Activated T-helper 17 cell treated with anti-CD3 and anti-CD28 coated beads, Interleukin-2, amount 50 U/mL, for 72 hours (primary cell): ENCODE measurements around the gene CEP43. TPM values are rescaled to one million over a fixed set of nuclear protein-coding genes. Genes with fewer than 3 reads are reported as not detected.

Source experiments
- ATAC-seq: fragments of 150-1000 bp; cut with Tn5 transposase; replicated peaks from 2 replicates; pipeline ENCODE4 v1.10.0; 2021; ENCODE audit warnings: mild to moderate bottlenecking, moderate library complexity
- H3K27ac Mint-ChIP-seq: one replicate; pipeline ENCODE4 v1.8.0; 2022; ENCODE audit warnings: mixed read lengths
- H3K27me3 Mint-ChIP-seq: one replicate; pipeline ENCODE4 v1.8.0; 2022; ENCODE audit warnings: mixed read lengths
- H3K36me3 Mint-ChIP-seq: one replicate; pipeline ENCODE4 v1.8.0; 2022; ENCODE audit warnings: low read depth, mild to moderate bottlenecking, mixed read lengths
- H3K4me1 Mint-ChIP-seq: one replicate; pipeline ENCODE4 v1.8.0; 2022; ENCODE audit warnings: mixed read lengths
- H3K4me3 Mint-ChIP-seq: one replicate; pipeline ENCODE4 v1.8.0; 2022; ENCODE audit warnings: mild to moderate bottlenecking, mixed read lengths
- H3K9me3 Mint-ChIP-seq: one replicate; pipeline ENCODE4 v1.8.0; 2022; ENCODE audit warnings: mixed read lengths
- total RNA-seq, 2 donors: library from RNA; stranded (reverse); gene quantifications; one replicate each; pipeline ENCODE4 v1.2.3, GENCODE V29; 2022

Gene CEP43
- total RNA-seq, 2 donors from 2014 or later: 24.7 to 29.0 TPM

DNA sequence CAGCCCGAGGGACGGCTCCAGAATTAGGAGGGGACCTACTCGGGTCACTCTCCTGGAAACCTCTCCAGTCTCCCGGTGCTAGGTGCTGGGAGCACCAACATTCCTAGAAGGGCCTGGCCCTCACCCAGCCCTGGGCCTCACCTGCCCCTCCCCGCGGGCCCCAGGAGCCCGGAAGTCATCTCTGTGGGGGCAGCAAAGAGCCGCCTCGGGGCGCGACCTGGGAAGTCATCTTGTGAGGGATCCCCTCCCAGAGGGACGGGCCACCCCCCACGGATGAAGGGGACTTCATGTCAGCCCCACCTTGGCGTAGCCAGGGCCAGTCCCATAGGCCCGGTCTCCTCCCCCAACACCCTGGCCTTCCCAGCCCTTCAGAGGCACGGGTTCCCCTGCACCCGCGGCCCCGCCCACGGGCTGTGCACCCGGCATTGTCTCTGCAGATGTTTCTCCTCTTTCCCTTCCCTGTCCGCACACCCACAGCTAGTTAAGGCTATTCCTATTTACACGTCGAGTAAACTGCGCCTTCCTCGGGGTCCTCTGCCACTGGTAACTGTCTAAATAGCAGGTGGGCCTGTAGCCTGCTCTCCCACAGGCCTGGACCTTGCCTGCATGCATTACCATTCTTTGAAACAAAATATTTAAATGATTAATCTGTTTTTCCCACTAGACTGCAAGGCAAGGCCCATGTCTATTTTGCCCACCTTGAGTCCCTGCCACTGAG lies 42.0 kb upstream of the CEP43 start:
- Mint-ChIP-seq H3K36me3 (peaks cover 45% of the 10 kb centered on the region), H3K9me3 (no peaks in the 10 kb centered on the region), H3K27me3 (no peaks in the 10 kb centered on the region), H3K4me3 (peak overlapping the region; percentile 99), H3K4me1 (peaks cover 42% of the 10 kb centered on the region), H3K27ac (peak overlapping the region; percentile 96)
- ATAC-seq: peak; percentile 8

DNA sequence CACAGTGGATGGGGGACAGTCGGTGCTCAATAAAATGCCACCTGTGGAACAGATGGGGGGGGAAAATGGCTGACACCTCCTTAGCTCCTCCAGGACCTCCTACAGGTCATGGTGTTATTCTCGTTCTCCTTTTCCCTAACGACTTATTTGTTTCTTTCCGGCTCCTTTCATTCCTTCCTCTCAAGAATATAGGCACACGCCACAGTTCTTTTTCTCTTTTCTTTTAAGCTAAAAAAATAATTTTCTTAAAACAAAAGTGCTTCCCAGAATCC lies 41.5 kb upstream of the CEP43 start:
- H3K9me3 Mint-ChIP-seq: no peaks in the 10 kb centered on the region
- peaks cover 37% of the 10 kb centered on the region for H3K4me1 Mint-ChIP-seq
- peaks cover 40% of the 10 kb centered on the region for H3K36me3 Mint-ChIP-seq
- H3K27me3 Mint-ChIP-seq: no peaks in the 10 kb centered on the region
- H3K4me3 Mint-ChIP-seq: peak overlapping the region; percentile 99
- peak overlapping the region; percentile 96 for H3K27ac Mint-ChIP-seq
- ATAC-seq: no peak

DNA sequence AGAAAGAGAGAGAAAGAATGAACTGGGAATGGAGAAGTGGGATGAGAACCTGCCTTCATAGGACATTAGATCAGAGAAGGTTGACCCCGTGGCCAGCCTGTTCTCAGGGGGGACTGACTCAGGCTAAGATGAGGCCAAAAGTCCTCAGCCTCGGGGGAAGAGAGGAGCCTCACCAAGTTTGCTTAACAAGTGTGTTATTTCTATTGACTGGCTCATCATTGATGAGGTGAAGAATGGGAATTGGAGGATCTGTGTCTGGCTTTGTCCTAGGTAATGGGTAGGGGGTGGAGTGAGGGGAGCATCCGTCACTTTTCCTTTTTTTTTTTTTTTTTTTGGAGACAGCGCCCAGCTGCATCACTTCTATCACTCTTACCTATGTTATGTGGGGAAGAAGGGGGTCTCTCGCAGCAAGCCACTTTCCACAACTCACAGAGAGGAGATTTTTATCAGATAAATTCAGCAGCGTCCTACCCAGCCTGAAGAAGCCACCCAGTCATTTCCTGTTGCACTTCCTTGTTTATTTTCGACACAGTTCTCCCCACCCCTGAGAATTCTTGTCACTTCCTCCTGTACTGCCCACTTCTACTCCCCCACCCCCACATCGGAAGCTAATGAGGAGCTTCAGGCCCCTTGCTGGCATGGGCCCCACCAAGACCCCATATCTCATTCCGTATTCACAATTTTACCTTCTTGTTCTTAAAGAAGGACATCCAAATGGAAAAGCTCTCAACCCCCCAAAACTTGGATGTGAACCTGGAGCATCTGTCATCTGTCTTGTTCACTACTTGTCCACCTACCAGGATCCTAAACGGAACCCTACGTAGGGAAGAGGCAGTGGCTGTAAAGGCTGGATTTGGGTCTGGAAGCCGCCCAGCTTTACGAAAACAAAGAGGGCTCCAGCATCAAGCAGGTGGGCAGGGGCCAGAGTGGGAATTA lies 40.0 kb upstream of the CEP43 start:
- Mint-ChIP-seq H3K9me3 (peaks cover 4% of the 10 kb centered on the region), H3K4me1 (peaks cover 32% of the 10 kb centered on the region), H3K36me3 (peaks cover 25% of the 10 kb centered on the region), H3K4me3 (peak overlapping the region; percentile 99), H3K27me3 (no peaks in the 10 kb centered on the region), H3K27ac (peak overlapping the region; percentile 96)
- ATAC-seq: peak; percentile 8

DNA sequence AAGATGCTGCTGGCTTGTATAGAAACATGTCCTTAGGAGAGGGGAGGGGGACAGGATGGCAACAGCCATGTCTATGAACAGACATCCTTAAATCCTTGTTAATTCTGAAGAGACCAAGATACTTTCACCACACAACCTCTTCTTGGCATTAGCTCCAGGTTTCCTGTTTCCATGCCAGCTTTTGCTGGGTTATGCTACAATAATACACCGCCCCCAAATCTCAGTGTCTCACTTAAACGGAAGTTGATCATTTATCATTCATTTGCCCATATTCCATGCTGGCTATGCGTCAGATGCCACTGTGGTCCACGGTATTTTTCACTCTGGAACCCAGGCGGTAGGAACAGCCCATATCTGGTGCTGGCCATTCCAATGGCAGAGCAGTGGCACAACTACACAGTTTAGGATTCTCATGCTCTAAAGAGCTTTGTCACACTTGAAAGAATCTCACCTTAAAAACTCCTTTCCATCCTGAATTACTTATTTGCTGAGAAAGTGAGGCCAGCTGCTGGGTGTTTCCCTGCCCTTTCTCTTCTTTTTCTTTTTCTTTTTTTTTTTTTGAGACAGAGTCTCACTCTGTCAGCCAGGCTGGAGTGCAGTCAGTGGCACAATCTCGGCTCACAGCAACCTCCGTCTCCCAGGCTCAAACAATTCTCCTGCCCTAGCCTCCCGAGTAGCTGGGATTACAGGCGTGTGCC lies 39.1 kb upstream of the CEP43 start:
- ATAC-seq: no peak
- peaks cover 30% of the 10 kb centered on the region for H3K4me1 Mint-ChIP-seq
- peak overlapping the region; percentile 99 for H3K4me3 Mint-ChIP-seq
- H3K36me3 Mint-ChIP-seq: peaks cover 17% of the 10 kb centered on the region
- peaks cover 4% of the 10 kb centered on the region for H3K9me3 Mint-ChIP-seq
- no peaks in the 10 kb centered on the region for H3K27me3 Mint-ChIP-seq
- peak overlapping the region; percentile 96 for H3K27ac Mint-ChIP-seq

DNA sequence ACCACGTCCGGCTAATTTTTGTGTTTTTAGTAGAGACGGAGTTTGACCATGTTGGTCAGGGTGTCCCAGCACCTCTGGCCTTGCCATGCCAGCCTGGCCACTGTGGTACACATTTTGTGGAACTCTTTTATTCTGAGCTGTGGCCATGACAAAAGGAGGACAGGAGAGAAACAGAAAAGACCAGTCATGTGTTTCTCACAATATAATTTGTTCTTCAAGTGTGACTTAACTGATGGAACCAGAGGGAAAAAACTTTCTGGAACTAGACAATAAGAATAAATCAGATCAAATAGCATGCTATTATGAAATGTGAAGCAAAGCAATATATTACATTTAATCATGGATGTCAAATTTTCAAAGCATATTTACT lies 38.6 kb upstream of the CEP43 start:
- Mint-ChIP-seq H3K4me3 (peak overlapping the region; percentile 99), H3K27ac (peak overlapping the region; percentile 96), H3K36me3 (peaks cover 11% of the 10 kb centered on the region), H3K9me3 (peaks cover 4% of the 10 kb centered on the region), H3K4me1 (peaks cover 30% of the 10 kb centered on the region), H3K27me3 (no peaks in the 10 kb centered on the region)
- no peak for ATAC-seq

DNA sequence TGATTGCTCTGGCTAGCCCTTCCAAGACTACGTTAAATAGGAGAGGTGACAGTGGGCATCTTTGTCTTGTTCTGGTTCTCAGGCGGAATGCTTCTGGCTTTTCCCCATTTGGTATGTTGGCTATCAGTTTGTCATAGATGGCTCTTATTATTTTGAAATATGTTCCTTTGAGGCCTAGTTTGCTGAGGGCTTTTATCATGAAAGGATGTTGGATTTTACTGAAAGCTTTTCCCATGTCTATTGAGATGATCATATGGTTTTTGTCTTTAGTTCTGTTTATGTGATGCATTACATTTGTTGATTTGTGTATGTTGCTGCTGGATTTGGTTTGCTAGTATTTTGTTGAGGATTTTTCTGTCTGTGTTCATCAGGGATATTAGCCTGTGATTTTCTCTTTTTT lies 32.9 kb upstream of the CEP43 start:
- no peak overlapping the region for H3K27ac Mint-ChIP-seq
- peaks cover 20% of the 10 kb centered on the region for H3K9me3 Mint-ChIP-seq
- ATAC-seq: no peak
- H3K27me3 Mint-ChIP-seq: no peaks in the 10 kb centered on the region
- peaks cover 16% of the 10 kb centered on the region for H3K4me1 Mint-ChIP-seq
- H3K4me3 Mint-ChIP-seq: no peak overlapping the region
- H3K36me3 Mint-ChIP-seq: no peaks in the 10 kb centered on the region

DNA sequence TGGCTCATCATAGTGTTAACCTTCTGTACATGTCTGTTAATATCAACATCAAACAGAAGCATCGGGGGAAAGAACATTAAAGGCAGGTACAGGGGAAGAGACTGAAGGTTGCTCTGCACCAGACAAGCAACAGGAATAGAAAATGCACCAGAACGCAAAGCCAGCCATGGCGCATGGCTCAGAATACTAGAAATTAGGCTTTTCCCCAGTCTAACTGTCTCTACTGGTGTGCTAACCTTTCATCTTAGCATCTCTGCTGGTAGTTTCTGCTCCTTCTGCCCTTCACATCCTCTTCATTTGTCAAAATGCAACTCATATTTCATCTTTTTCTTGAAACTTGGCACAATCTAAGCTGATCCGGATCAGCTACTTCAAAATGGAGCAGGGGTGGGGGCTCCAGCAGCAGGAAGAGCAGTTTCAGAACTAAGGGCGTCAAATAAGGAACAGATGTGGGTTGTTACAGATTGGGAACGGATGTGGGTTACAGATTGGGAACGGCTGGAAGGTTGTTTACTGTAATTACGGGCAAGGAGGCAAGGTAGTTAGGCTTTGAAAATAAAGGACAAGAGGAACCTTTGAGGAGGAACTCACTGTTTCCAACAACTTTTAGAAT lies 29.7 kb upstream of the CEP43 start:
- Mint-ChIP-seq H3K4me1 (peaks cover 20% of the 10 kb centered on the region), H3K4me3 (peak overlapping the region; percentile 57)
- peak; percentile 62 for ATAC-seq

DNA sequence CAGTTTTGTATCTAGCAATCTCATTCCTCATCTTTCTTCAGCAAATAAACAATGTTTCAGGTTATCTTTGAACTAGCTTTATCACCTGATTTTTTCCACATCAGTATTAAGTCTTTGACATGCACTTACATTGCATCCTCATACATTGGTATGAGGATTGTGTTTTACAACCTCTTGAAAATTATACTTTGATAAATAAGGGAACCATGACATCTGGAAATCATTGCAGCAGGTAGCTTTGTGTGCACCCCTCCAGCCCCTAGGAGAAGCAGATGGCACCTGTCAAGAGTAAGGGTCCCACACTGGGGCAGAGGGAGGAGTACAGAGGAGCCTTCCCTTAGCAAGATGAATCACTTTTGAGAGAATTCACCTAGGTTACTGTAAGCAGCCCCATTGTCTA lies 29.1 kb upstream of the CEP43 start:
- H3K4me1 Mint-ChIP-seq: peaks cover 20% of the 10 kb centered on the region
- peaks cover 15% of the 10 kb centered on the region for H3K9me3 Mint-ChIP-seq
- H3K27me3 Mint-ChIP-seq: no peaks in the 10 kb centered on the region
- H3K4me3 Mint-ChIP-seq: peak overlapping the region; percentile 57
- peak overlapping the region; percentile 27 for H3K27ac Mint-ChIP-seq
- no peaks in the 10 kb centered on the region for H3K36me3 Mint-ChIP-seq
- peak; percentile 38 for ATAC-seq

More for the DNA sequence above, 29.7 kb upstream of the CEP43 start:
- Mint-ChIP-seq H3K36me3 (no peaks in the 10 kb centered on the region), H3K9me3 (peaks cover 15% of the 10 kb centered on the region), H3K27me3 (no peaks in the 10 kb centered on the region), H3K27ac (peak overlapping the region; percentile 27)

DNA sequence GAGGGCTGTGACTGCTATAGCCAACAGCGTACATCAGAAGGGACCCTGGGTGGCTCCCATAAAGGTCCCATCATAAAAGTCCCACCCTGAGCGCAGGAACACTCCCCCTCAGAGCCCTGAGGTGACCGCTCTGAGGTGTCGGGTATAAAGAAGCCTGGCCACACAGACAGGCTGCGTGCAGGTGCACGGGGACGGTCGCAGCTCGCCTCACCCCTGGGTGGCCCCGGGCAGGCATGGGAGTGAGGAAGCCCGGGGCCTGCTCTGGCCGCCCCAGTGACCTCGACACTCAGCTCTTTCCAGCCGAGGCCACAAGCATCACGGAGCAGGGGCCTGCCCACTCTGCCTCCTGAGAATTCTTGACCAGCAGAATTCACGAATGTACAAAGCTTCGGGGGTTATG lies 28.4 kb upstream of the CEP43 start:
- H3K27ac Mint-ChIP-seq: no peak overlapping the region
- peaks cover 15% of the 10 kb centered on the region for H3K9me3 Mint-ChIP-seq
- no peaks in the 10 kb centered on the region for H3K27me3 Mint-ChIP-seq
- no peak overlapping the region for H3K4me3 Mint-ChIP-seq
- no peaks in the 10 kb centered on the region for H3K36me3 Mint-ChIP-seq
- no peak for ATAC-seq
- peaks cover 20% of the 10 kb centered on the region for H3K4me1 Mint-ChIP-seq

DNA sequence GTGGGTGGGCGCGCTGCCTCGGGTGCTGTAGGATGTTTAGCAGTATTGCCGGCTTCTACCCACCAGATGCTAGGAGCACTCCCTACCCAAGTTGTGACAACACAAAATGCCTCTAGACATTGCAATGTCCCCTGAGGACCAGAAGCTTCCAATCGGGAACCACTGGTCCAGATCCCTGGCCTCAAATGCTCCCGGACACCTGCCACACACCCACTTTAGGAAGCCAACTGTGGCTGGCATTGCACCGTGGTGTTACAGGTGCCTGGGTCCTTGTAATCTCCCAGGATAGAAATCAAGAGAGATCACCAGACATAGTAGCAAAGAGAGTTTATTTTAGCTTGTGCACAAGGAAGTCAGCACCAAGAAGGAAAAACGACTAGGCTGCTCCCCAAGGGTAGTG lies 27.9 kb upstream of the CEP43 start:
- ATAC-seq: no peak
- Mint-ChIP-seq H3K4me1 (peaks cover 20% of the 10 kb centered on the region), H3K27ac (peak overlapping the region; percentile 52), H3K27me3 (no peaks in the 10 kb centered on the region), H3K9me3 (peaks cover 13% of the 10 kb centered on the region), H3K4me3 (no peak overlapping the region), H3K36me3 (no peaks in the 10 kb centered on the region)

DNA sequence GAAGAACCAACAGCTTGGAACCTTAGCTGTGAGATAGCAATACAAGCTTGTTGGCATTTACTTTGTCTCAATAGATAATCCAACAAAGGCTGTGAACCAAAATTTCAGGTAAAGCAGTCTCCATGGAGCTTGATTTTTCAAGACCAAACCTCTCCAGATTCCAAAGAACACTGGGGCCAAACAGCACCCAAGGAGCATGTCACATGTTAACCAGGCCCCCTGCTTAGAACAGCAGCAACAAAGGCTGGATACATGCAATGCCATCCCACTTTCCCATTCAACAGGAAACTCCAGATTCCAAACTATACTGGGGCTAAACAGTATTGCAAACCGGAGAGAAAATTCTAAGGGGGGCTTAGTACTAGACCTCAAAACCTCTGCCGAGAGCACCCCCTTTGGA lies 27.1 kb upstream of the CEP43 start:
- Mint-ChIP-seq H3K27ac (peak overlapping the region; percentile 52), H3K27me3 (no peaks in the 10 kb centered on the region)
- ATAC-seq: no peak

DNA sequence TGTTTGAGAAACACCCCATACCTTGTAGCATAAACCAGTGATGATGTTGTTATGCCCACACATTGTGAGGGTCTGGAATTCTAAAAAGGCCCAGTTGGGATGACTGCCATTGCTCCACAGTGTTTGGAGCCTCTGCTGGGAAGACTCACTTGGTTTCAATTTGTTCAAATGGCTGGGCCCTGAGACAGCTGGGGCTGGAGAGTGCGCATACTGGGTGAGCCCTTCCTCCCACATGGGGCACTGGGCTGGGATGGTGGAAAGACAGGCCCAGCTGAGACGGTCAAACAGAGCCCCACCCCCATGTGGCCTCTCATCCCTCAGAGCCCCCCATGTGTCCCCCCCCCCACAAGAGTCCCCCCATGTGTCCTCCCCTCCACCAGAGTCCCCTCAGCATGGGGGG lies 22.6 kb upstream of the CEP43 start:
- no peak overlapping the region for H3K4me3 Mint-ChIP-seq
- H3K9me3 Mint-ChIP-seq: no peaks in the 10 kb centered on the region

More for the DNA sequence above, 27.1 kb upstream of the CEP43 start:
- H3K9me3 Mint-ChIP-seq: peaks cover 6% of the 10 kb centered on the region
- H3K4me3 Mint-ChIP-seq: no peak overlapping the region
- H3K36me3 Mint-ChIP-seq: no peaks in the 10 kb centered on the region
- peaks cover 16% of the 10 kb centered on the region for H3K4me1 Mint-ChIP-seq

DNA sequence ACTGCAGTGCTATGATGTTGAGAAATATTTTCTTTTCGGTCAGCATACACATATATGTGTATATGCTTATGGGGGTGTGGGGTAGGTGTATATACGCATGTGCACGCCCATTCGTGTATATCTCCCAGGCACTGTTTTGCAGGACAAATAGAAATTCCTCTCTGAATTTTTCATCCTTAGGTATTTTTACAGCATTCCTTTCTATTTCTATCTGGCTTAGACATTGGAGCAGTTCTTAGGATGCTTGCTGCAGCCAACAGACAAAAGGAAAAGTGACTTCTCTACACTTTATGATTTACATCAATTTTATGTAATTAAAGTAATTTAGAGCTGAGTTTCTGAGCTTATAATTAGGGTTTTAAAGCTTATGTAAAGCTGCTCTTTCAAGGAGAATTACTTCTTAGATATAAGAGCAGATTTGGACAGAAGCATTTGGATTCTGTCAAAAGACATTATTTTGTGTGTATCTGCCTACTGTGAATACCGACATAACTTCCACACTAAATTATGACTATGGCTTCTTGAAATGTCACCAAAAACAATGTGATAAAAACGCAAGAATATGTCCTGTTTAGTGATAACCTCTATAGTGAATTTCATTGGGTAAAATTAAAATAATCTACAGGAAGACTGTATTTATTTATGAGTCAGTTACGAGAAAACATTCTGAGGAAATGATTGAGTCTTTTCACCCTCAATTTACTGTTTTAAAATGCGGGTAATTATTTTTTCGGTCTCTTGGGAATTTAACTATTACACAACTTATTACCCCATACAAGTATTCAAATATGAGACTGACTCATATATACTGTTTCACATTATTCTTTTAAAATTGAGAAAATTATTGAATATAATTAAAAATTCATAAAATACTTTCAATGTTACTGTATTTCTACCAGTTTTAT lies 21.3 kb upstream of the CEP43 start:
- Mint-ChIP-seq H3K27me3 (no peaks in the 10 kb centered on the region), H3K9me3 (no peaks in the 10 kb centered on the region), H3K4me3 (no peak overlapping the region), H3K36me3 (peaks cover 3% of the 10 kb centered on the region), H3K4me1 (peaks cover 5% of the 10 kb centered on the region), H3K27ac (no peak overlapping the region)
- no peak for ATAC-seq

More for the DNA sequence above, 22.6 kb upstream of the CEP43 start:
- ATAC-seq: no peak
- no peak overlapping the region for H3K27ac Mint-ChIP-seq
- peaks cover 5% of the 10 kb centered on the region for H3K4me1 Mint-ChIP-seq
- H3K27me3 Mint-ChIP-seq: no peaks in the 10 kb centered on the region
- H3K36me3 Mint-ChIP-seq: no peaks in the 10 kb centered on the region
